H9 (cell line): ENCODE data around the gene ALX4. TPM values are rescaled to one million over a fixed set of nuclear protein-coding genes. Genes with fewer than 3 reads are reported as not detected.

Source experiments
- DNase-seq: peaks from one replicate; pipeline ENCODE4 v3.0.0-alpha.2; 2017
- H2AFZ ChIP-seq: one replicate; pipeline ENCODE4 v1.6.1; 2013; ENCODE audit warnings: mild to moderate bottlenecking, low read length, control low read depth, moderate library complexity
- H2AK5ac ChIP-seq: 2 replicates; pipeline ENCODE4 v1.6.1; 2013; ENCODE audit warnings: low read length, control low read depth, mixed read lengths; ENCODE audit not compliant: insufficient read length
- H2BK120ac ChIP-seq: one replicate; pipeline ENCODE4 v1.6.1; 2013; ENCODE audit warnings: low read depth, mild to moderate bottlenecking, low read length, control low read depth, inconsistent platforms; ENCODE audit not compliant: poor library complexity, severe bottlenecking
- H2BK12ac ChIP-seq: 2 replicates; pipeline ENCODE4 v1.6.1; 2013; ENCODE audit warnings: low read length, control low read depth, mixed read lengths, low read depth; ENCODE audit not compliant: insufficient read length
- H2BK15ac ChIP-seq: 2 replicates; pipeline ENCODE4 v1.6.1; 2013; ENCODE audit warnings: low read depth, low read length, control low read depth
- H2BK20ac ChIP-seq: one replicate; pipeline ENCODE4 v1.6.1; 2013; ENCODE audit warnings: low read depth, mild to moderate bottlenecking, low read length, control low read depth, inconsistent platforms; ENCODE audit not compliant: poor library complexity, severe bottlenecking
- H2BK5ac ChIP-seq: 2 replicates; pipeline ENCODE4 v1.6.1; 2013; ENCODE audit warnings: low read length, control low read depth, mixed read lengths; ENCODE audit not compliant: insufficient read length
- H3K14ac ChIP-seq: 2 replicates; pipeline ENCODE4 v1.6.1; 2013; ENCODE audit warnings: low read length, control low read depth; ENCODE audit not compliant: insufficient read depth
- H3K18ac ChIP-seq: 2 replicates; pipeline ENCODE4 v1.6.1; 2013; ENCODE audit warnings: low read depth, mild to moderate bottlenecking, mixed read lengths, low read length, control low read depth; ENCODE audit not compliant: insufficient read length
- H3K23ac ChIP-seq: 2 replicates; pipeline ENCODE4 v1.6.1; 2013; ENCODE audit warnings: low read length, control low read depth, mixed read lengths, low read depth; ENCODE audit not compliant: insufficient read length
- H3K23me2 ChIP-seq: 2 replicates; pipeline ENCODE4 v1.6.1; 2013; ENCODE audit warnings: low read depth, mild to moderate bottlenecking, mixed read lengths, low read length, control low read depth; ENCODE audit not compliant: insufficient read length, poor library complexity, severe bottlenecking
- H3K27ac ChIP-seq: 2 replicates; pipeline ENCODE4 v1.5.1; 2013; ENCODE audit warnings: low read length, control low read depth, mixed read lengths, low read depth; ENCODE audit not compliant: insufficient read length
- H3K27me3 ChIP-seq: 2 replicates; pipeline ENCODE4 v1.6.1; 2013; ENCODE audit warnings: low read length, control low read depth, inconsistent platforms; ENCODE audit not compliant: insufficient read depth
- H3K4ac ChIP-seq: 2 replicates; pipeline ENCODE4 v1.6.1; 2013; ENCODE audit warnings: low read depth, mild to moderate bottlenecking, control low read depth, inconsistent platforms, low read length, moderate library complexity
- H3K4me1 ChIP-seq: 2 replicates; pipeline ENCODE4 v1.6.1; 2013; ENCODE audit warnings: low read length, control low read depth, inconsistent platforms; ENCODE audit not compliant: insufficient read depth
- H3K4me2 ChIP-seq: 2 replicates; pipeline ENCODE4 v1.6.1; 2013; ENCODE audit warnings: low read length, control low read depth, mixed read lengths; ENCODE audit not compliant: insufficient read length, insufficient read depth
- H3K56ac ChIP-seq: 2 replicates; pipeline ENCODE4 v1.6.1; 2013; ENCODE audit warnings: low read depth, mild to moderate bottlenecking, mixed read lengths, low read length, control low read depth; ENCODE audit not compliant: insufficient read length
- H3K79me1 ChIP-seq: 2 replicates; pipeline ENCODE4 v1.6.1; 2013; ENCODE audit warnings: low read depth, mild to moderate bottlenecking, moderate library complexity, low read length, control low read depth, inconsistent platforms; ENCODE audit not compliant: insufficient read depth, poor library complexity, severe bottlenecking
- H3K79me2 ChIP-seq: 2 replicates; pipeline ENCODE4 v1.6.1; 2013; ENCODE audit warnings: low read length, control low read depth, inconsistent platforms; ENCODE audit not compliant: insufficient read depth
- H3K9ac ChIP-seq: 2 replicates; pipeline ENCODE4 v1.6.1; 2013; ENCODE audit warnings: low read length, control low read depth, mixed read lengths; ENCODE audit not compliant: insufficient read length; ENCODE audit errors: extremely low read depth
- H3K9me3 ChIP-seq: one replicate; pipeline ENCODE4 v1.6.1; 2013; ENCODE audit warnings: low read depth, low read length, inconsistent platforms; ENCODE audit not compliant: control insufficient read depth
- H3T11ph ChIP-seq: one replicate; pipeline ENCODE4 v1.6.1; 2013; ENCODE audit warnings: mild to moderate bottlenecking, low read length, control low read depth, inconsistent platforms
- H4K20me1 ChIP-seq: one replicate; pipeline ENCODE4 v1.6.1; 2013; ENCODE audit not compliant: control insufficient read depth, insufficient read length, insufficient read depth
- H4K5ac ChIP-seq: 2 replicates; pipeline ENCODE4 v1.6.1; 2013; ENCODE audit warnings: low read depth, mild to moderate bottlenecking, mixed read lengths, low read length, control low read depth; ENCODE audit not compliant: insufficient read length
- H4K8ac ChIP-seq: replicated peaks from 2 replicates; pipeline ENCODE4 v1.6.1; 2013; ENCODE audit warnings: low read length, control low read depth, mixed read lengths, low read depth; ENCODE audit not compliant: insufficient read length
- H4K91ac ChIP-seq: 2 replicates; pipeline ENCODE4 v1.6.1; 2013; ENCODE audit warnings: low read depth, mild to moderate bottlenecking, moderate library complexity, mixed read lengths, low read length, control low read depth; ENCODE audit not compliant: insufficient read length
- H3K27ac Mint-ChIP-seq, 3 experiments: 2 replicates in 2 of 3; 3 replicates in 1 of 3; pipeline ENCODE4 v1.8.0; 2020 to 2021; ENCODE audit warnings: mixed read lengths in 3 of 3, mild to moderate bottlenecking in 1 of 3, moderate library complexity in 1 of 3
- H3K27me3 Mint-ChIP-seq: 2 replicates; pipeline ENCODE4 v1.8.0; 2021; ENCODE audit warnings: low read depth, mild to moderate bottlenecking, moderate library complexity, mixed read lengths
- H3K36me3 Mint-ChIP-seq, 3 experiments: 2 replicates in 2 of 3; 3 replicates in 1 of 3; pipeline ENCODE4 v1.8.0; 2020 to 2021; ENCODE audit warnings: low read depth in 3 of 3, mixed read lengths in 3 of 3; ENCODE audit not compliant: insufficient read depth in 1 of 3
- H3K4me1 Mint-ChIP-seq, 2 experiments: 2 replicates each; pipeline ENCODE4 v1.8.0; 2020; ENCODE audit warnings: mixed read lengths in 2 of 2
- H3K4me3 Mint-ChIP-seq, 2 experiments: 2 replicates in 1 of 2; 3 replicates in 1 of 2; pipeline ENCODE4 v1.8.0; 2020 to 2021; ENCODE audit warnings: mild to moderate bottlenecking in 2 of 2, mixed read lengths in 2 of 2, moderate library complexity in 1 of 2
- H3K9me3 Mint-ChIP-seq, 2 experiments: 2 replicates in 1 of 2; 3 replicates in 1 of 2; pipeline ENCODE4 v1.8.0; 2020; ENCODE audit warnings: mild to moderate bottlenecking in 2 of 2, mixed read lengths in 2 of 2, moderate library complexity in 1 of 2
- WGBS: extraction: QIAGEN DNeasy Blood & Tissue Kit; methylation state at CpG from one replicate; pipeline ENCODE4 v1.1.7; 2013; ENCODE audit warnings: missing lambda C conversion rate, low lambda C conversion rate, mixed read lengths; ENCODE audit not compliant: insufficient read length; ENCODE audit errors: extremely low coverage; 5-methylcytosine and 5-hydroxymethylcytosine counted together
- total RNA-seq: library from RNA; stranded (reverse); gene quantifications from 2 replicates; pipeline ENCODE4 v1.2.1, GENCODE V29; 2021
- TF ChIP-seq, protein P1 (sequence below): fragments of 200-600 bp; sonication (generic); conservative IDR thresholded peaks from 3 replicates; pipeline ENCODE4 v1.8.0; 2021; ENCODE audit warnings: antibody characterized with exemption, mild to moderate bottlenecking

The ALX4 gene
- total RNA-seq, 1 experiment from 2014 or later: not detected

DNA sequence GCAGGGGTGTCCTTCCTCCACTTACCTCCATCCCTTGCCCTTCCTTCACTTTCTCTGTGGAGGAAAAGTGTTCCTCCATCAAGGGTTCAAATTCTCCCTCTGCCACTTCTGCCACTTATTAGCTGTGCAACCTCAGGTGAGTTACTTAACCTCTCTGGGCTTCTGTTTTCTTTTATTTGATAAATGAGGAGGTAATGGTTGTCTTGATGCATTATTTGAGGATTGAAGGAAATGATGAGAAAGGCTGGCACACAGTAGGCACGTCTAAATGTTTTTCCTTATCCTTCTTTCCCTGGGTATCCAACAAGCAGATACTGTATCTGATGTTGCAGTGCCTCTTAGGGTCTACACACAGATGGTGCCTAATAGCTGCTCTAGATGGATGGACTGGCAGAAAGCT lies 14.3 kb upstream of the ALX4 start:
- Histone ChIP-seq H3K18ac (no peak overlapping the region), H3K56ac (no peak overlapping the region), H2BK15ac (no peak overlapping the region), H3K23ac (no peak overlapping the region), H3K4ac (no peak overlapping the region), H3K27me3 (peaks cover 57% of the 10 kb centered on the region), H4K20me1 (no peaks in the 10 kb centered on the region), H3T11ph (no peak overlapping the region), H3K23me2 (peaks cover 8% of the 10 kb centered on the region), H2BK12ac (no peak overlapping the region), H4K8ac (no peak overlapping the region), H3K14ac (no peak overlapping the region), H4K91ac (no peak overlapping the region), H3K27ac (no peak overlapping the region), H3K9ac (no peak overlapping the region), H2AFZ (no peak overlapping the region), H2BK120ac (no peak overlapping the region), H3K4me1 (no peaks in the 10 kb centered on the region), H3K79me2 (no peaks in the 10 kb centered on the region), H3K9me3 (no peaks in the 10 kb centered on the region), H2AK5ac (no peak overlapping the region), H4K5ac (no peak overlapping the region), H2BK20ac (no peak overlapping the region), H3K79me1 (no peaks in the 10 kb centered on the region), H3K4me2 (no peak overlapping the region), H2BK5ac (no peak overlapping the region)
- no peak for DNase-seq
- Mint-ChIP-seq H3K9me3 (peaks cover 0 to 6% of the 10 kb centered on the region in 2 experiments; a peak in 1 of 5 replicates), H3K4me3 (no peak overlapping the region), H3K27me3 (peaks cover 97% of the 10 kb centered on the region), H3K4me1 (peaks cover 10 to 31% of the 10 kb centered on the region in 2 experiments), H3K36me3 (no peaks in the 10 kb centered on the region; a peak in 1 of 7 replicates), H3K27ac (no peak overlapping the region)
- TF ChIP-seq, protein P1, sequence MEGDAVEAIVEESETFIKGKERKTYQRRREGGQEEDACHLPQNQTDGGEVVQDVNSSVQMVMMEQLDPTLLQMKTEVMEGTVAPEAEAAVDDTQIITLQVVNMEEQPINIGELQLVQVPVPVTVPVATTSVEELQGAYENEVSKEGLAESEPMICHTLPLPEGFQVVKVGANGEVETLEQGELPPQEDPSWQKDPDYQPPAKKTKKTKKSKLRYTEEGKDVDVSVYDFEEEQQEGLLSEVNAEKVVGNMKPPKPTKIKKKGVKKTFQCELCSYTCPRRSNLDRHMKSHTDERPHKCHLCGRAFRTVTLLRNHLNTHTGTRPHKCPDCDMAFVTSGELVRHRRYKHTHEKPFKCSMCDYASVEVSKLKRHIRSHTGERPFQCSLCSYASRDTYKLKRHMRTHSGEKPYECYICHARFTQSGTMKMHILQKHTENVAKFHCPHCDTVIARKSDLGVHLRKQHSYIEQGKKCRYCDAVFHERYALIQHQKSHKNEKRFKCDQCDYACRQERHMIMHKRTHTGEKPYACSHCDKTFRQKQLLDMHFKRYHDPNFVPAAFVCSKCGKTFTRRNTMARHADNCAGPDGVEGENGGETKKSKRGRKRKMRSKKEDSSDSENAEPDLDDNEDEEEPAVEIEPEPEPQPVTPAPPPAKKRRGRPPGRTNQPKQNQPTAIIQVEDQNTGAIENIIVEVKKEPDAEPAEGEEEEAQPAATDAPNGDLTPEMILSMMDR: no peak
- no CpG with 5 or more reads among the region's 1 CpG for WGBS
